Endodermal cell (in vitro differentiated cells): ENCODE results near the gene GABRA4. TPM values are rescaled to one million over a fixed set of nuclear protein-coding genes. Genes with fewer than 3 reads are reported as not detected.

Source experiments
- DNase-seq: peaks from one replicate; pipeline ENCODE4 v3.0.0-alpha.2; 2017
- H3K27ac ChIP-seq: 2 replicates; pipeline ENCODE4 v1.5.1; 2013; ENCODE audit warnings: mild to moderate bottlenecking, low read depth, low read length, moderate library complexity
- H3K27me3 ChIP-seq: 2 replicates; pipeline ENCODE4 v1.6.1; 2013; ENCODE audit warnings: mild to moderate bottlenecking, low read length, moderate library complexity; ENCODE audit not compliant: insufficient read depth, control insufficient read depth, poor library complexity, severe bottlenecking
- H3K36me3 ChIP-seq: 2 replicates; pipeline ENCODE4 v1.7.0; 2013; ENCODE audit warnings: mild to moderate bottlenecking, low read length, moderate library complexity; ENCODE audit not compliant: control insufficient read depth, insufficient read depth
- H3K4me1 ChIP-seq: one replicate; pipeline ENCODE4 v1.7.0; 2013; ENCODE audit warnings: low read length; ENCODE audit not compliant: control insufficient read depth, insufficient read depth
- H3K4me3 ChIP-seq: 2 replicates; pipeline ENCODE4 v1.5.1; 2013; ENCODE audit warnings: mild to moderate bottlenecking, low read length, moderate library complexity
- H3K9ac ChIP-seq: 2 replicates; pipeline ENCODE4 v1.6.1; 2013; ENCODE audit warnings: mild to moderate bottlenecking, low read length, moderate library complexity; ENCODE audit not compliant: poor library complexity, severe bottlenecking; ENCODE audit errors: extremely low read depth
- H3K9me3 ChIP-seq: 2 replicates; pipeline ENCODE4 v1.6.1; 2013; ENCODE audit warnings: mild to moderate bottlenecking, low read length, moderate library complexity; ENCODE audit not compliant: control insufficient read depth
- H3K27ac Mint-ChIP-seq: 2 replicates; pipeline ENCODE4 v1.8.0; 2020; ENCODE audit warnings: mixed read lengths
- H3K27me3 Mint-ChIP-seq: 2 replicates; pipeline ENCODE4 v1.8.0; 2021; ENCODE audit warnings: mild to moderate bottlenecking, mixed read lengths; ENCODE audit not compliant: insufficient read depth
- H3K36me3 Mint-ChIP-seq: 2 replicates; pipeline ENCODE4 v1.8.0; 2020; ENCODE audit warnings: low read depth, mixed read lengths
- H3K4me1 Mint-ChIP-seq: 2 replicates; pipeline ENCODE4 v1.8.0; 2020; ENCODE audit warnings: mixed read lengths
- H3K4me3 Mint-ChIP-seq: 2 replicates; pipeline ENCODE4 v1.8.0; 2020; ENCODE audit warnings: mild to moderate bottlenecking, moderate library complexity, mixed read lengths
- H3K9me3 Mint-ChIP-seq: 2 replicates; pipeline ENCODE4 v1.8.0; 2020; ENCODE audit warnings: mild to moderate bottlenecking, mixed read lengths
- CTCF ChIP-seq: fragments of 200-600 bp; sonication (generic); conservative IDR thresholded peaks from 2 replicates; pipeline ENCODE4 v1.5.0; 2021; ENCODE audit warnings: antibody characterized with exemption, mild to moderate bottlenecking
- WGBS, 2 experiments: methylation state at CpG; one replicate each; pipeline versions ENCODE4 v1.1.5 to v1.1.7; 2013; ENCODE audit warnings: missing lambda C conversion rate in 2 of 2, mixed read lengths in 1 of 2; ENCODE audit not compliant: insufficient coverage in 1 of 2, insufficient read length in 1 of 2; 5-methylcytosine and 5-hydroxymethylcytosine counted together
- total RNA-seq, 2 donors: library from RNA; stranded (reverse); fragmentation: NEBNext Ultra II Directional in 1 of 2; extraction: Animal tissue kit (Norgen Biotek cat#: 25700) in 1 of 2; gene quantifications; 2 replicates in 1 of 2; 3 replicates in 1 of 2; pipeline ENCODE4 v1.2.1, GENCODE V29; 2021

Gene GABRA4
- total RNA-seq, 2 donors from 2014 or later: 0.37 TPM; not detected in 1

GRCh38 chr4:46937493-46937892, 55.9 kb downstream of the GABRA4 start:
- H3K27ac ChIP-seq: no peak overlapping the region
- no peak overlapping the region for H3K4me3 ChIP-seq
- Mint-ChIP-seq H3K36me3 (no peaks in the 10 kb centered on the region), H3K4me1 (no peaks in the 10 kb centered on the region), H3K9me3 (no peaks in the 10 kb centered on the region), H3K4me3 (no peak overlapping the region), H3K27ac (no peak overlapping the region), H3K27me3 (no peaks in the 10 kb centered on the region)
- 40 to 75% methylated on average over 1 of the region's 1 CpG for whole genome bisulfite sequencing, 2 experiments
- no peaks in the 10 kb centered on the region for H3K4me1 ChIP-seq
- H3K27me3 ChIP-seq: no peaks in the 10 kb centered on the region
- DNase-seq: no peak
- H3K36me3 ChIP-seq: no peaks in the 10 kb centered on the region
- H3K9ac ChIP-seq: no peak overlapping the region
- no peaks in the 10 kb centered on the region for H3K9me3 ChIP-seq
- peak; percentile 67 for TF ChIP-seq CTCF

DNA sequence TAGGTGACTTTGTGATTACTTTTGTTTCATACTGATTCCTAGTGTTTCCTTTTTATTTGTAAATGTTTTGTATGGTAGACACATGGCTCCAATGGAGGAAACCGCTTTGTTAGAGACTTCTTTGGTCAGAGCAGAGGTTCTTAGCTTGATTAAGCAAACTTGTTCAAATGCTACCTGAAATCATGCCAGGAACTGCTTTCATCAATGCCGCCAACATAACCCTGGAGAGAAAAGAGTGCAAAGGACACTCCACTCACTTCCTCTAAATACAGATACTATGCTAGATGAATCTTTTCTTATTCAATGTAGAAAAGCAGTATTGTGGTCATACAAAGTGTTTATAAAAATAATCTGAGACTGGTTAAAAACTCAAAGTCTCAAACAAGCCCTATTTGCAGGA, 58.7 kb downstream of the GABRA4 start:
- 85 to 100% methylated on average over 1 to 2 of the region's 2 CpGs for WGBS, 2 experiments
- H3K36me3 ChIP-seq: no peaks in the 10 kb centered on the region
- no peaks in the 10 kb centered on the region for H3K27me3 Mint-ChIP-seq
- no peaks in the 10 kb centered on the region for H3K9me3 Mint-ChIP-seq
- H3K4me1 ChIP-seq: no peaks in the 10 kb centered on the region
- no peak overlapping the region for H3K27ac ChIP-seq
- no peak for DNase-seq
- H3K9me3 ChIP-seq: no peaks in the 10 kb centered on the region
- no peak overlapping the region for H3K4me3 Mint-ChIP-seq
- H3K4me3 ChIP-seq: no peak overlapping the region
- TF ChIP-seq CTCF: no peak
- H3K36me3 Mint-ChIP-seq: no peaks in the 10 kb centered on the region
- H3K27ac Mint-ChIP-seq: no peak overlapping the region
- no peak overlapping the region for H3K9ac ChIP-seq
- no peaks in the 10 kb centered on the region for H3K27me3 ChIP-seq
- H3K4me1 Mint-ChIP-seq: peaks cover 3% of the 10 kb centered on the region

DNA sequence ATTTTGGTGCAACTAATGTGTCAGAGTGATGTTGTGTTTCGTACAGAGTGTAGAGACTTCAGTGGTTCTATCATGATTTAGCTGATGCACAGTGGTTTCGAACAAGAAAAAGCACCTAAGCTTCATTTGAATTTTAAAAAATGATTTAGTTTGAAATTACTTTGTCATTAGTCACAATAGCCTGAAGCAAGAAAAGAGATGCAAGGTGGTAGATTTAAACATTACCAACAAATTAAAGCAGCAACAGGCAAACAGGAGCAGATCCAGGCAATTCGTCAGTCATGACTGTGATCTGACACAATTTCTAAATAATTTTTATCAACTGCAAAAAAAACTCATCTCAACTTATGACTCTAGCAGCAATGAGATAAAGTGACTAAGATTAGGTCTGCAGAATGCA, 59.7 kb downstream of the GABRA4 start:
- peaks cover 3% of the 10 kb centered on the region for H3K4me1 Mint-ChIP-seq
- H3K27me3 Mint-ChIP-seq: no peaks in the 10 kb centered on the region
- Histone ChIP-seq H3K27ac (no peak overlapping the region), H3K4me3 (no peak overlapping the region), H3K4me1 (no peaks in the 10 kb centered on the region), H3K27me3 (no peaks in the 10 kb centered on the region), H3K36me3 (no peaks in the 10 kb centered on the region), H3K9me3 (no peaks in the 10 kb centered on the region), H3K9ac (no peak overlapping the region)
- no peak for TF ChIP-seq CTCF
- no peak overlapping the region for H3K4me3 Mint-ChIP-seq
- no peaks in the 10 kb centered on the region for H3K9me3 Mint-ChIP-seq
- H3K36me3 Mint-ChIP-seq: no peaks in the 10 kb centered on the region
- H3K27ac Mint-ChIP-seq: no peak overlapping the region
- DNase-seq: no peak
- WGBS, 2 experiments: 88% methylated on average over 3 of the region's 3 CpGs; no CpG with 5 or more reads in 1 of the 2 experiments
